Stimulated activated CD4-positive, alpha-beta T cell treated with anti-CD3 and anti-CD28 coated beads, TNF-alpha, amount 100 ng/mL, for 24 hours (primary cell): Measurements from ENCODE around the gene COMT.
"Not testable (repeated sequence)": the region's sequence is repeated elsewhere in the genome, so short reads cannot be mapped to it uniquely, and the experiment has no call there.

Experiments used
- DNase-seq, 3 experiments: peaks; one replicate each; pipeline ENCODE4 v3.0.0-alpha.2; 2020; ENCODE audit warnings: low read depth in 3 of 3

Gene COMT

DNA sequence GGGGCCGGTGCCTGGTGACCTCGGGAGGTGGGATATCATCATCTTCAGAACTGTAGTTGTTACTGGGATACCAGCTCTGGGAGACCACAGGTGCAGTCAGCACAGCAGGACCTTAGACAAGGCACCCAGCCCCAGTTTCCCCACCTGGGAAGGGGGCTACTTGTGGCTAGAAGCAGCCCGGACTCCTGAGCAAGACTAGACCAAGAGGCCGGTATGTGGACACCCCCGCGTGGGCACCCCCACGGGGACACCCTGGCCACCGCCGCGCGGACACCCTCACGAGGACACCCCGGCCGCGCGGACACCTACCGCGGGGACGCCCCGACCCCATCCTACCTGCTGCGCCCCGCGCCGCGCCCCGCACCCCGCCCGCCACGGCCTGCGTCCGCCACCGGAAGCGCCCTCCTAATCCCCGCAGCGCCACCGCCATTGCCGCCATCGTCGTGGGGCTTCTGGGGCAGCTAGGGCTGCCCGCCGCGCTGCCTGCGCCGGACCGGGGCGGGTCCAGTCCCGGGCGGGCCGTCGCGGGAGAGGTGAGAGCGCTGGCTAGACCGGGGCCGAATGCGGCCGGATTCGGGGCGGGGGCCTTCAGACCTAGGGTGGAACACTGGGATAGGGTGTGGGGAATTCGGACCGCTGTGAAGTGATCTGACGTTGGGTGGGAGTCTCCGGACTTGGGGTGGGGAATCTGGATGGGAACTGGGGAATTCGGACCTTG lies at the start of gene COMT, which contains the start of gene TXNRD2:
COMT (plus strand) TSS at position 408 of the 718 bp plus-strand sequence. CDS start 20,755 bp downstream, outside the sequence.
TXNRD2 (minus strand) TSS at position 454 of the 718 bp plus-strand sequence; CDS start at position 439, 15 bp downstream.
- DNase-seq, result peak; percentile 41 to 72 (median 42)

DNA sequence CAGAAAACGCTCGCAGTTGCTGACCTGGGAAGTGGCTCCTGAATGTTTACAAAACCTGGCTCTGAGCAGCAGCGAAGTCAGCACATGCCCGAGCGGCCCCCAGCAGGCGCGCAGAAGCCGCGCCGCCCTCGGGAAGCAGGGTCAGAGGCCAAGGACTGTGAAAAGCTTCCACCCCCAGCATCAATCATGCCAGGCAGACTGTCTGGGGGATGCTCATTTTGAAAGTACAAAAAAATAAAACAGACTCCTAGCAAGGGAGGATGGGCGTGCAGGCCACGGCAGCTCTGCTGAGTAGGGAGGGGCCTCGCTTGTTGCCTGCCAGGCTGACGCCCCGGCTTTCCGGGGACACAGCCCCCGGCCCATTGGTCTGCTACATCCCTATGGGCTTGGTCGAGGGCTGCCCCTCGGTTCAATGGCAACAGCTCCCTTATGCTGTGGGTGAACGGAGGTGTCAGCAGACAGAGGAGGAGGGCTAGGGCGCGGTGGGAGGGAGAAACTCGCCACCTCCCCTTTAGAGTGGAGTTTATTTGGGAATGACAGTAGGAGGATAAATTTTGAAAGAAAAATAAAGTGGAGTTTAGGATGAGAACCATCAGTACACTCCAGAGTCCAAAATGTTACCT lies 49.2 kb upstream of the COMT start:
- peak; percentile 30 to 62 (median 31) for DNase-seq

DNA sequence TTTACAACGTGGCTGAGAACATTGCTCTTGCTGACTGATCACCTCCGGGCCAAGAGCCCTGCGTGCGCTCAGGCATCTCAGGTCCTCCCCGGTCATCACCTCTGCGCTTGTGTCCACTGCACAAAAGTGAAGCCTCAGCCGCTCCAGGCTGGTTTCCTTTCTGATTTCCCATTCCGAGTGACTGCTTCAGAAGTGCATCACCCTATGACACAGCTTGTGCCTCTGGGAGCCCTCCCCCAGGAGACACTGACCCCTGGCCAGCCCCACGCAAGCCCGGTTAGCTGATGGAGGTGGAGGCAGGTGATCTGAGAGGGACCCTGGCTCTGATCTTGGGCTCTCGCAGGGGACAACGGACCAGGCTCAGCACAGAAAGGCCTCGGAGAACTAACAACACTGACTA lies 48.6 kb upstream of the COMT start:
- DNase-seq, result no peak

DNA sequence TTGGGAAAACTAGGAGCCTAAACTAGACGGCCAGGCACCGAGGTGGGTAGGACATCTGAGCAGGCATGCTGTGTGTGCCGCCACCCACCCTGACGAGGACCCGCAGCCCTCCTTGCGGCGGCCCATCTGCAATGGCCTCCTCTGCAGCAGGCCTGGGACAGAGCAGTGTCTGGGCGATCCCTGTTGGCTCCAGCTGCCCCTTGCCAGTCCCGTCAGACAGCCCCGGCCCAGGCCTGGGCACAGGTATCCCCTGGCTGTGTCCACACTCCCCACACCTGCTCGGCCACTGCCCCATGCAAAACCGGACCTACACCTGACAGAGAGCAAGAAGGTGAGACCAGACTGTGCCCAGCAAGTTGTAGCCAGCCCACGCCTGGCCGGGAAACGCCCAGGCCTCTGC lies 48.2 kb upstream of the COMT start:
- no peak for DNase-seq

DNA sequence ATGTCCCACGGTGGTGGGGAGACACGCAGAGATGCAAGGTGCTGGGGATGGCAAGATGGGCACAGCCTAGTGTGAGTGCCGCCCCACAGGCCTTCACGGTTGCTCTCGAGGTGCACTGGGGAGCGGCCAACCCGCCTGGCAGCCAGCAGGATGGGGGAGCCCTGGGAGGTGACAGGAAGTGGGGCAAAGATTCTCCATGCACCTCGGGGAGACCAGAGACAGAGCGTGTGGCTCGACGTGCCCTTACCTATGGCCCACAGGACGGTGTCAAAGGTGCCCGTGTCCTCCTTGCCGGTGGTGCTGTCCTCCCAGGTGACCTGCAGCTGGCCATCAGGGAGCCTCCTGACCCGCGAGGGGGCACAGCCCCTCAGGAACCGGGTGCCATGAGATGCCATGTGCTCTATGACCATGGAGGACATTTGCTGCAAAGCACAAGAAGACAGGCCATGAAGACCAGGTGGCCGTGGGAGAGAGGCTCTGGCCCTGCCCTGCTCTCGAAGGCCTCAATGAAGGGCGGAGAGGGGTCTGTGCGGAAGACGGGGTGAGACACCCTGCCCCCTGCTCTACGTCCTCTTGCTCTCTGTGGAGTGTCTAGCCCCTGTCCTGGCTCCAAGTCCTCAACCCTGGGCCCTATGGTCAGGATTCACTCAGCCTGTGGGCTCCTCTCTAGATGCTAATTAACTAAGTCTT lies 46.3 kb upstream of the COMT start:
- DNase-seq, result no peak

DNA sequence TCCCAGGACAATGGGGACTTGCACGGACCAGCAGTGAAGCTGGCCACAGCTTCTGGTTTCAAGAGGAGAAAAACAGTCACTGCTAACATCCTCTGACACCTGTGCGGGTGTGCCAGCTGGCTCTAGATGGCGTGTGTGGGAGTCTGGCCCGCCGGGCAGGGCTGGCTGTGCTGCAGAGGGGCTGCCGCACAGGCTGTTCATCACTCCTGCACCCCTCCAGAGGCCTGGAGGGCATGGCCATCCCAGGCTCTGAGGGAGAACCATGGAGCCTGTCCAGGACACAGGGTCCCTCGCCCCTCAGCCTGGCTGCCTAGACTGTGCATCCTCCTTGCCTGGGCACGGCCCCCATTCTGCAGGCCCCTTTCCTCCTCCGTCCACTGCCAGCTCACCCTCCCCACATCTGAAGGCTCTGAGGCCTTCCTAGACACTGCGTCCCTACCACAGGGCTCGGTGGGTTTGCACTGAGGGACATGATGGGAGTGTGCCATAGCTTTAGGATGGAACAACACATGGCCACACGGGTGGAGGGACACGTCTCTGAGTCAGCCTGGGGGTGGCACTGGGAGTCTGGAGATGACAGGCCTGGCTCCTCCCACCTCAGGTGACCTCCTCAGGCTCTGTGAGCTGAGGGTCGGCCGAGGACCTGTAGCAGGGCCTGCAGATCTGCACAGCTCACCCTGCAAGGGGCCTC lies 44.8 kb upstream of the COMT start:
- DNase-seq, result no peak

DNA sequence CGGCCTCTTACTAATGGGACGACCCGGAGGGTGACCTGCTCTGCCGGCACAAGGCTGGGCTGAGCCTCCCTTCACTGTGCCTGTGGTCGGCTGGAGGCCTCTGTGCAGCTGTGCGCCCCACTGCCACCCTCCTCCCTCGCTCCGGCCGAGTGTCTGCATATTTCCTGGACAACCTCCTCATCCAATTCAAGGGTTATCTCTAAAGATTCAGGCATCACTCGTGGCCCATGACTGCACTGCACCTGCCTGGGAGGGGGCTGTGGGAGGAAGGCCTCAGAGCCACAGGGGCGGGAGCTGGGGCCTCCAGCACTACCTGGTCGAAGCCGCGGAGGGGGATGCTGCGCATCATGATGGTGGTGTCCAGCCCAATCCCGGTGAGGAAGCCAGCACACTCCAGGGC lies 43.8 kb upstream of the COMT start:
- no peak for DNase-seq

DNA sequence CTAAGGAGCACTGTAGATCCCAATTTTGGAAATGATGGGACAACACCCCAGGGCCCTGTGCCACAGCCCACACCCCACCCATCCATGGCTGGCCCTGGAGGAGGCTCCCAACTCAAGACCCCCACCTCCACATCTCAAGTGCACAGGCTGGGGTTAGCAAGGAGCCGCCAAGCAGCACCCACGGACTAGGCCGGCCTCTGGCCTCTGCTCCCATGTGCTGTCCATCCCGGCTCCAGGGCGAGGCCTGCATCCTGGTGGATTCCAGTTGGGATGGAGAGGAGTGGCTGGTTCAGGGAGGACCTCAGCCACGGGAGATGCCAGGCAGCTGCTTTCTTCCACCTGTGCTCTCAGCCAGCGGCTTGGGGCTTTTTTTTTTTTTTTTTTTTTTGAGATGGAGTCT lies 43.4 kb upstream of the COMT start:
- DNase-seq, result no peak

DNA sequence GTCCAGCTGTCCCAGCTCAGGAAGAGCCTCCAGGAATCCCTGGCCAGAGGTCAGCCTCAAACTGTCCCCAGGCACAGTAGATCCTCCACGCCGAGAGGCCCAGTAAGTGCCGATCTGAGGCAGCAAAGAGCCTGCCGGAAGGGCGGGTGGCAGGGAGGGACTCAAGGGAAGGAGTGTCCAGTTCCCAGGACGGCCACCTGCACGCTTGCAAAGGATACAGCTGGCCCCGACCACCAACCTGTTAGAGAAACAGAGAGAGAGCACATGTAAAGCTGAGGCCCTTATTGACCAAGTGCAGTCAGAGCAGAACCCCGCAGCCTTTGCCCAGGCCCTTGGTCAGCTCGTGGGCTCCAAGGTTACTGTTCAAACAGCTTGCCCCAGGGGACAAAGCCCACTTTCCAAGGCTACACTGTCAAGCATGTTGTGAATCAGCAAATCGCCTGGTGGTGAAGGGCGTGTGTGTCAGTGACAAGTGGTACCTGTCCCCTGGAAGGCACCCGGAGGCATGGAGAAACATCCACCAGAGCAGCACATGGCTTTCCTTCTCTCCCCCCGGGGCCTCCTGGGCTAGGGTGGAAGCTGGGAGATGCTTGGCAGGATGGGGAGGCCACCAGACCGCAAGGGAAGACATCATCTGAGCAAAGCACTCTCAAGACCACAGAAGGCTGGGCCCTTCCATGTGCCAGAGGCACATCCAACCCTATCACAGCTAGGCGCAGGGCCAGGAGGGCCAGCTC lies 42.6 kb upstream of the COMT start:
- DNase-seq, result no peak

DNA sequence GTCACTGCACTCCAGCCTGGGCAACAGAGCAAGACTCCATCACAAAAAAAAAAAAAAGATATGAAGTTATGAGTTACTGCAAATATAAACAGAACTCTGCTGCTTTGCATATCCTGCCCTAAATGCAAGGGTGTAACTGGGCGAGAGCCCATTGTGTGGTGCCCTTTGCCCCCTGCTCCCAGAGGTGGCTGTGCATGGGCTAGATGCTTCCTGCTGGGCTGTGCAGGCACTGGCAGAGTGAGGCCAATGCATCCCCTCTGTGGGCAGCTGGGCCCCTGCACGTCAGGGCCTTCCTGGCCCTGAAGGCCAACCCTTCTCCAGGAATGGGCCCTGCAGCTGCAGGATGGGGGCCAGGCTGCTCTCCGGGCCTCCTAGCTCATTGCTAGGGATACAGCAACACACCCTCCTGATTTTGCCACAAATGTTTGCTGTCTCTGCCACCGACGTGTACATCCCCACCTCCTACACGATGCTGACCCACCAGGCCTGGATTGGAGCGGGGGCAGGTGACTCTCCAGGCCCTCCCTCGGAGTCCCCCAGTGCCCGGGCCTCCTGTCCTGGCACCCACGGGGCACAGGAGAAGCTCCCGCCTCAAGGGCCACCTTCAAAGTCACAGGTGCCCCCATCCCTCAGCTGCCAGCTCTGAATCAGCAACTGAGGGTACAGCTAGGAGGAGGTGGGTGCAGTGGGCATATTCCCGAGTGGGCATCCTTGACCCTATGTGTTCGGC lies 40.7 kb upstream of the COMT start:
- no peak for DNase-seq

DNA sequence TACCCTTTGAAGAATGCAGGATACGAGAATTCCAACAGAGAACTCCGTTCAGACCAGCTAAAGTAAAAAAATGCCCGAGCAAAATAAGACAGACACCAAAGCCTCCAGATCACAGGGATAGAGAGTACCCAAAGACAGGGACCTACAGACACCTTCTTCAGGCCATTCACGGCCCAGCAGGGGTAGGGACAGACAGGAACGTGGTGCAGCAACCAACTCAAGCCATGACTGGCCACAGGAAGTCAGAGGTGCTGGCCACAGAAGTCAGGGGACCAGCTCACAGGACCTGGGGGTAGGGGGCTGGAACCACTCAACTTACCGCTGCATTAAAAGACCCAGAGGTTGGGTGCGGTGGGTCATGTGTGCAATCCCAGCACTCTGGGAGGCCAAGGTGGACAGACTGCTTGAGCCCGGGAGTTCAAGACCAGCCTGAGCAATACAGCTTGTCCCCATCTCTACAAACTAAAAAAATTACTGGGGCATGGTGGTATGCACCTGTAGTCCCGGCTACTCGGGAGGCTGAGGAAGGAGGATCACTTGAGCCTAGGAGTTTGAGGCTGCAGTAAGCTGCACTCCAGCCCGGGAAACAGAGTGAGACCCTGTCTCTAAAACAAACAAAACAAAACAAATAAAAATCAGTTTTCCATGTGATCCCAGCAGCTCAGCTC lies 39.9 kb upstream of the COMT start:
- DNase-seq, result no peak

DNA sequence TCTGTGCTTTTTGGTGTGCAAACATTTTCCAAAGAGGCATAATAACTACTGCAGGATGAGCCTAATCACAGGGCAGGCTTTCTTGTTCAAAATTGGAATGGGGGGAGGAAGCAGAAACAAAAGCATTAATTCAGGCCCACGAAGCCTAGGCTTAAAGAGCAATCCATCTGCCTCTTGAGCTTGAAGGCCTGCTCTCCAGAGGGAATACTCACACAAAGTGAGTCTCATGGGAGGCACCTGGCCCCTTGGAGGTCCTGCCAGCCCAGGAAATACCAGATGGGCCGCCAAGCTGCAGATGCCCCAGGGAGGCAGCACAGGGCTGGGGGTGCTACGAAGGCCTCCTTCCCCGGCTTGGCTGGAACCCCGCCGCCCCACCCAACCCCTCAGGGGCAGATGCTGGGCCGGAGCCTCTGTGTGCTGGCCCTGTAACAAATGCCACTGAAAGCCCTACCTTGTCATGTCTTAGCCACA lies 39.3 kb upstream of the COMT start:
- no peak for DNase-seq

DNA sequence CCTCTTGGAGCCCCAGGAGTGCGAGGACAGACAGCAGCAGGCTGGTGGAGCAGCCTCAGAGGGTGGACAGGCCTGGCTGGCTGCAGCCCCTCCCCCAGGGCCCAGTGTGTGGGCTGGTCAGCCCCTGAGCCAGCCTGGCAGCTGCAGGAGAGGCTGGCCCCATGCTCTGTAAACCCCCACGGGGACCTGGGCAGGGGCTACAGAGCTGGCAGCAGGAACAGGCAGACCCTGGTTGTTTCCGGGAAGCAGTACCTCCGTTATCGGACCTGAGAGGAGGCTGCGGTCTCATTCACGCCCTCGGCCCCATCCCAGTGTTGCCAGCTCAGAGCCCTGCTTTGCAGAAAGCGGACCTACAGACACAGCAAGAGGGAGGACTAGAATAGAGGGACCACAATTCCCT lies 38.5 kb upstream of the COMT start:
- DNase-seq, result no peak

DNA sequence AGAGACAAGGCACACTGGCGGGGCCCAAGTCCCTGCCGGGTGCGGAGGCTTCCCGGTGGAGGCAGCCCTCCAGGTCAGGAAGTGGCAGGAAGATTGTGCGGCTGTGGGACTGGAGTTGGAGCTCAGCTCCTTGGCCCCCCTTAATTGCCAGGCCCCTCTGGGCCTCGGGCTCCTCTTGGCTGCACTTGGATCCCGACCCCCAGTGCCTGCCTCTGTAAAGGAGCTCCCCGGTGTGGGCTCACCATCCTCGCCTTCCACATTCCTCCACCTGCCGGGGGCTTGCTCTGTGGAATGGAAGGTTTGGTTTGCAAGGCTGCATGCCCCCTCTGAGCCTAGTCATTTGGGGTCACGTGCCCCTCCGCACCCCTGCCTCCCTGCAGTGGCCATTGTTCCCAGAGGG lies 38.1 kb upstream of the COMT start:
- no peak for DNase-seq

DNA sequence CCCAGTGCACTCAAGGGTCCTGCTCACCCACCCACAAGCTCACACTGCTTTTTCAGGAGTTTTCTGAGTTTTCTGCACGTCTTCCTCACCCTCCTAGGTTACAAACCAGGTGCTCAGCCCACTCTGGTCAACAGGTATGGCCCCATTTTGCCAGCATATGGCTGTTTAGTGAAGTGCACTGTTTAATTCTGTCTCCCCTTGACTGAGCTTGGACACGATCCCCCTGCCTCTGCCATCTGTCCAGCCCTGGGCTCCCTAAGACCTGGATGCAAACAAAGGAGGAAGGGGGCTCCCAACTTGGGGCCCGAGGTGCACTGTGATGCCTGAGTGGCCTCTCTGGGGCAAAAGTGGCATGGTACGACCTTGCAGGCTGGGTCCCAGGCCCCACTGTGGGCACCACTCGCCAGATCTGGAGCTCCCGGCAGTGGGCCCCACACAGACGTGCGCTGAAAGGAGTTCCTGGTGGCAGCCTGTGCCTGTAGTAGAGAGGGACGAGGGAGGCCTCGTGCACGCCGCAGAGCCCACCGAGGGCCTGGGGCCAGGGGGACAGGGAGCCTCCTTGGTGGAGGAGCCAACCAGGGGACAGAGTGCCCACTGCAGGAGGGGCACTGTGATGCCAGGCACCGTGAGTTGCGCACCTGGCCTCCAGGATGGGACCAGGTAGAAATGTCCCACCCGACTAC lies 37.3 kb upstream of the COMT start:
- no peak for DNase-seq

DNA sequence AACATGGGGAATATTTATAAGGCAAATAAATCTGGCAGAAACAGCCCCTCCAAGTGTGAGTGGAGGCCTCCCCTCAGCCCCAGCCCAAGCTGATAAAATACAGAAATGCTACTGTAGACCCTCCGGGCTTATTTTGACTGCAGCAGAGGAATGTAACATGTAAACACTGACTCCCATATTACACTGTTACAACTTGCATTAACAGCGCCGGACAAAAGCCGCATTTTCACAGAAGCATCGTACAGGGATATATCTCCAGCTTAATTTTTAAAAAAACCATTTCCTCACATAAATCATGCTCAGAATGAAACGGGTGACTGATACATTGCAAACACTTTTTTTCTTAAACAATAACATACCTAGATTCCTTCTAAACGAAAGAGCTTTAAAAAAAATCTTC lies 36.6 kb upstream of the COMT start:
- DNase-seq, result no peak

DNA sequence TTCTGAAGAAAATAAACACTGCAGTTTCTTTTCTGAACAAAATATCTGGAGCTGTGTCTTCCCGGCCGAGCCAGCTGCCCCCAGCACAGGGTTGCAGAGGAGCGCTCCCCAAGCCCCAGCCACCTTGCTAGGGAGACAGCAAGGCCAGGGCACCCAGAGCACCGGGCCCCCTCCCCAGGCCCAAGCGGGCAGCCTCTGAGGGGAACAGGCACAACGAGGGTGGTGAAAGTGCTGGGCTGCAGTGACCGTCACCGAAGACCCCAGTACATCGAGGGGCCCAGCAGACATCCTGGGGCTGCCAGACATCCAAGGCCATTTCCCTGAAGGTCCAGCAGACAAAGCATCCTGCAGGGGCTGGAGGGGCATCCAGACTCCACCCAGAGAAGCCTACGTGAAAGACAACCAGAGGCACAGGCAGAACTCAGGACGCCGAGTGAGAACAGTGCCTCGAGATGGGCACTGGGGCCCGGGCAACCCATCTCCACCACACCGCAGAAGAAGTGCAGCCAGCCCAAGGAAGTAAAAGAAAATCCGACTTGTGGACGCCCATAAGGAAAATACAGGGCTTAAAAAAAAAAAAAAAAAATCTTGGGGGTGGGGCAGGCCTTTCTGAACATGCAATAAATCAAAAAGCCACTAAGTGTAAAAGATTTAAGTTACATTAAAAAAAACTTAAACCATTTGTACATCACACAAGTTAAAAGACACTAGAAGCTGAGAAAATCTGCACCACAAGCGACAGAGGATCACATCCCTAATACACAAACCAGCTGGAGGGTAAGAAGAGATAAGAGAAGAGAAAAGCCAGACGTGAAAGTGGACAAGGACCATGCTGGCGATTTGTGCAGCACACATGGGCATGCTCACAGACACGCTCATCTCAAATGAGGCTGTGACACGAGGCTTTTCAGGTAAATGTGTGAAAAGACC lies 36.0 kb upstream of the COMT start:
- DNase-seq, result no peak

DNA sequence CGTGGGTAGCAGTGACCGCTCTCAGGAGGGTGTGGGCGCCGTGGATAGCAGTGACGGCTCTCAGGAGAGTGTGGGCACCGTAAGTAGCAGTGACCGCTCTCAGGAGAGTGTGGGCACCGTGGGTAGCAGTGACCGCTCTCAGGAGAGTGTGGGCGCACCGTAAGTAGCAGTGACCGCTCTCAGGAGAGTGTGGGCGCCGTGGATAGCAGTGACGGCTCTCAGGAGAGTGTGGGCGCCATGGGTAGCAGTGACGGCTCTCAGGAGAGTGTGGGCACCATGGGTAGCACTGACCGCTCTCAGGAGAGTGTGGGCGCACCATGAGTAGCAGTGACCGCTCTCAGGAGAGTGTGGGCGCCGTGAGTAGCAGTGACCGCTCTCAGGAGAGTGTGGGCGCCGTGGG lies 34.7 kb upstream of the COMT start:
- DNase-seq, result not testable (repeated sequence)

DNA sequence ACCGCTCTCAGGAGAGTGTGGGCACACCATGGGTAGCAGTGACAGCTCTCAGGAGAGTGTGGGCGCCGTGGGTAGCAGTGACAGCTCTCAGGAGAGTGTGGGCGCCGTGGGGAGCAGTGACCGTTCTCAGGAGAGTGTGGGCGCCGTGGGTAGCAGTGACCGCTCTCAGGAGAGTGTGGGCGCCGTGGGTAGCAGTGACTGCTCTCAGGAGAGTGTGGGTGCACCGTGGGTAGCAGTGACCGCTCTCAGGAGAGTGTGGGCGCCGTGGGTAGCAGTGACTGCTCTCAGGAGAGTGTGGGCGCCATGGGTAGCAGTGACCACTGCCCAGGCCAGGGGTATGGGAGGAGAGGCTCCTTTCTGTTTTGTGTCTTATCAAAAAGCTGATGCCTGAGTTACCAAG lies 33.7 kb upstream of the COMT start:
- DNase-seq, result not testable (repeated sequence)
